Measurements from ENCODE around the gene SNX6. TPM values are rescaled to one million over a fixed set of nuclear protein-coding genes. Genes with fewer than 3 reads are reported as not detected.
A peak's percentile ranks its signal among the peaks of the same experiment; 100 is the strongest.

The SNX6 gene
- total and polyA plus RNA-seq, 9 of the 15 experiments (the other 6 are each of a cell fraction or from before 2014, with no cell fraction given): 34.6 to 111 (median 57.5) TPM

- ChIA-PET POLR2A (no interaction called here), CTCF (ENCODE audit: low intra/inter-chr PET ratio) (no interaction called here)
- H3K36me3 ChIP-seq (ENCODE audit: control insufficient read depth, insufficient read depth, low read length): no peaks in the 10 kb centered on the region
- DNase-seq (ENCODE audit: extremely low read depth in 1 of 4, low spot score in 3 of 4) (no peak), ATAC-seq (peak; percentile 40; the same call in 2 of the 3 replicates), FAIRE-seq (peak; percentile 23)
- H3K9ac ChIP-seq (ENCODE audit: insufficient read depth in 1 of 2, low read depth in 2 of 2, low read length in 2 of 2): no peak overlapping the region
- no peaks in the 10 kb centered on the region for H3K79me2 ChIP-seq (ENCODE audit: control insufficient read depth, insufficient read depth, low read length)
- no peak overlapping the region for H2AFZ ChIP-seq (ENCODE audit: low read depth, low read length)
- BruUV-seq (replicated peaks): no TSS peak
- H3K27ac ChIP-seq (ENCODE audit: extremely low read depth, low read depth, low read length): no peak overlapping the region
- TF ChIP-seq CTBP1 (IDR thresholded peaks at IDR 0.05; ENCODE audit: borderline replicate concordance): peak; percentile 23; the same call in 1 of the 2 replicates
- TF ChIP-seq JUND (IDR thresholded peaks at IDR 0.05; ENCODE audit: borderline replicate concordance, low read depth, low read length): peak; percentile 63
- TF ChIP-seq JUND (tag; IDR thresholded peaks at IDR 0.05; ENCODE audit: borderline replicate concordance, low read depth, low read length): peak; percentile 65; the same call in 2 of the 3 replicates
- 0 out of 2 replicates have a peak, but pooled peaks have one; percentile 5 for TF ChIP-seq CBFA2T3 (IDR thresholded peaks at IDR 0.05)
- TF ChIP-seq CEBPG (CRISPR knock-in tag; IDR thresholded peaks at IDR 0.05): no peak
- TF ChIP-seq CEBPG (tag; conservative IDR thresholded peaks at IDR 0.05 in 1 of 2, IDR thresholded peaks at IDR 0.05 in 1 of 2): 0 out of 4 replicates have a peak, but pooled peaks of 1 of the 2 experiments have one; percentile 44
- no peak for TF ChIP-seq CHD4 (IDR thresholded peaks at IDR 0.05; ENCODE audit: insufficient read depth, insufficient replicate concordance, low read depth, low read length, poor library complexity, severe bottlenecking)
- TF ChIP-seq GATA2 (CRISPR knock-in tag; IDR thresholded peaks at IDR 0.05): 0 out of 2 replicates have a peak, but pooled peaks have one; percentile 10
- peak; percentile 81 for TF ChIP-seq FOSL1 (tag; conservative IDR thresholded peaks at IDR 0.05)
- peak; percentile 13 to 53; a peak in 3 of 4 replicates for TF ChIP-seq TRIM24 (IDR thresholded peaks at IDR 0.05)
- peak; percentile 55; the same call in 1 of the 2 replicates for TF ChIP-seq JUN (IDR thresholded peaks at IDR 0.05; ENCODE audit: borderline replicate concordance, low read depth, low read length)
- TF ChIP-seq JUN (CRISPR knock-in tag; IDR thresholded peaks at IDR 0.05; ENCODE audit: borderline replicate concordance): no peak
- peak; percentile 29; the same call in 1 of the 2 replicates for TF ChIP-seq ARID1B (IDR thresholded peaks at IDR 0.05)
- no peak for TF ChIP-seq HNRNPH1 (optimal IDR thresholded peaks at IDR 0.05; ENCODE audit: low read depth, low read length)
- peak; percentile 54; the same call in 1 of the 2 replicates for TF ChIP-seq SPI1 (IDR thresholded peaks at IDR 0.05; ENCODE audit: borderline replicate concordance, low read depth, low read length)
- 0 out of 4 replicates have a peak, but pooled peaks of 1 of the 2 experiments have one; percentile 28 for TF ChIP-seq TEAD1 (CRISPR knock-in tag; IDR thresholded peaks at IDR 0.05)
- TF ChIP-seq TEAD4 (IDR thresholded peaks at IDR 0.05; ENCODE audit: low read length): peak; percentile 42; the same call in 1 of the 2 replicates
- TF ChIP-seq TEAD4 (CRISPR knock-in tag; IDR thresholded peaks at IDR 0.05; ENCODE audit: borderline replicate concordance): no peak
- TF ChIP-seq CCNT2 (IDR thresholded peaks at IDR 0.05; ENCODE audit: borderline replicate concordance, extremely low read depth, insufficient read length, low read depth, low read length): no peak
- no peak for TF ChIP-seq CHCHD3 (CRISPR knock-in tag; IDR thresholded peaks at IDR 0.05)
- TF ChIP-seq ATF3 (IDR thresholded peaks at IDR 0.05): peak; percentile 81
- no peak for TF ChIP-seq ATF3 (CRISPR knock-in tag; conservative IDR thresholded peaks at IDR 0.05)
- peak in 1 of 2 experiments; percentile 43; a peak in 1 of 3 replicates for TF ChIP-seq CBX3 (IDR thresholded peaks at IDR 0.05; ENCODE audit: borderline replicate concordance in 1 of 2, low read length in 2 of 2)
- in situ Hi-C loops (cut with MboI) (no loop called here), intact Hi-C loops (cut with micrococcal nuclease) (no loop called here)
- peaks cover 8 to 19% of the 10 kb centered on the region in 2 experiments for H3K4me1 ChIP-seq (replicated peaks in 1 of 2; ENCODE audit: control insufficient read depth in 2 of 2, insufficient read depth in 2 of 2, low read length in 2 of 2)
- no peak overlapping the region for H3K4me3 ChIP-seq
- H3K27me3 ChIP-seq (ENCODE audit: control insufficient read depth in 2 of 2, insufficient read depth in 2 of 2, low read length in 2 of 2): no peaks in the 10 kb centered on the region
- no peaks in the 10 kb centered on the region for H4K20me1 ChIP-seq (replicated peaks; ENCODE audit: control insufficient read depth, insufficient read depth, low read length)
- WGBS (ENCODE audit: insufficient coverage, low coverage, missing lambda C conversion rate): 86% methylated on average over 4 of the region's 4 CpGs
- H3K9me1 ChIP-seq (ENCODE audit: control insufficient read depth, insufficient read depth, low read length): no peaks in the 10 kb centered on the region
- no peaks in the 10 kb centered on the region for H3K9me3 ChIP-seq (replicated peaks; ENCODE audit: control insufficient read depth, insufficient read depth, low read depth, low read length)
- no peak overlapping the region for H3K4me2 ChIP-seq (ENCODE audit: insufficient read depth, low read length)
Measured at GRCh38 chr14:34650786-34651584, 21.0 kb upstream of the SNX6 start.

Data from K562 (cell line).